Sciatic nerve (tissue), 2 donors: ENCODE measurements around the gene UBQLN4. TPM values are rescaled to one million over a fixed set of nuclear protein-coding genes. Genes with fewer than 3 reads are reported as not detected.
"Not testable (repeated sequence)": the region's sequence is repeated elsewhere in the genome, so short reads cannot be mapped to it uniquely, and the experiment has no call there.

ENCODE experiments used
- ATAC-seq: fragments of 200-7000 bp; cut with Tn5 transposase; one replicate; pipeline ENCODE4 v1.9.1; 2020; ENCODE audit warnings: mild to moderate bottlenecking, moderate library complexity
- DNase-seq: peaks from one replicate; pipeline ENCODE4 v3.0.0-alpha.2; 2020; ENCODE audit warnings: low spot score
- intact Hi-C: fragments of 100-400 bp; cut with DNase I; formaldehyde crosslinking; loops from one replicate; pipeline ENCODE4 v1.14.2; 2022
- total RNA-seq: library from RNA; stranded (reverse); fragmentation: NEBNext Ultra II Directional; extraction: Animal tissue kit (Norgen Biotek cat#: 25700); gene quantifications from one replicate; pipeline ENCODE4 v1.2.1, GENCODE V29; 2021
- donor health status: DM: no; HTN: no; CAD: no.
- donor health status: DM: no; HTN: no; CAD: no.

Gene UBQLN4
- total RNA-seq, 1 donor from 2014 or later, result 37.6 TPM

DNA sequence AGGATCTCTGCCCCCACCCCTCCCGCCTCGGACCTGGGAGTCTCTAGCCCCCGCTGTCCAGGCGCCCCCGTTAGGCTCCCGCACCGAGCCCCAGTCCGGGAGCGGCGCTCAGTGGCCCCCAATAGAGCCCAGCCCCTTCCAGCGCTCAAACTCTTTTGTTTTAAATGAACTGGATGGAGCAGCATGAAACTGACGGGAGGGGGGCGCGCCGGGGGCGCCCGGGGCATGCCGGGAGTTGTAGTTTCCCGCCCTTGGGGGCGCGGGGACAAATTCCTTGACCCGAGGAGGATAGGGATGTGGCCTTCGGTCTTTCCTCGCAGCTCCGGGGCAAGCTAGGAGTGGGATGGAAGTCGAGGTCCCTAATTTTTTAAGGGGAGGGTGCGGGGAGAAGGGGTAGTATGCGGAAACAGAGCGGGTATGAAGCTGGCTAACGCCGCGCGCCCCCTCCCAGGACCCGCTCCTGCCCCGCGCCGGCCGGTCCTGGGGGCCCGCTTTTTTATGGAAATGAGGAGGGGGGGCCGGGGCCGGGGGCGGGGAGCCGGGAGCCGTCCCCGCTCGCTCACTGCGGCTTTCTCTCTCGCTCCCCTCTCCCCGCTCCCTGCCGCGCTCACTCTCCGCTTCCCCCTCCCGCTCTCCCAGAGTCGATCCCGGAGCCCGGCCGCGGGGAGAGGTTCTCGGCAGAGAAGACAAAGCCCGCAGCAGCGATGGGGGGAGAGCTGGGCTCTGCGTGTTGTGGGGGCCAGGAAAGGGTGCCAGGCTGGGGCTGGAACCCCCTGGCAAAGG lies 28.9 kb upstream of the UBQLN4 start, which contains the start of gene MEX3A:
Gene MEX3A, minus strand, starts transcription at position 157 of the 783 bp plus-strand sequence. CDS start 467 bp downstream, outside the sequence.
- DNase-seq (peak; percentile 85), ATAC-seq (peak; percentile 86)
- intact Hi-C loops, result no loop called here

DNA sequence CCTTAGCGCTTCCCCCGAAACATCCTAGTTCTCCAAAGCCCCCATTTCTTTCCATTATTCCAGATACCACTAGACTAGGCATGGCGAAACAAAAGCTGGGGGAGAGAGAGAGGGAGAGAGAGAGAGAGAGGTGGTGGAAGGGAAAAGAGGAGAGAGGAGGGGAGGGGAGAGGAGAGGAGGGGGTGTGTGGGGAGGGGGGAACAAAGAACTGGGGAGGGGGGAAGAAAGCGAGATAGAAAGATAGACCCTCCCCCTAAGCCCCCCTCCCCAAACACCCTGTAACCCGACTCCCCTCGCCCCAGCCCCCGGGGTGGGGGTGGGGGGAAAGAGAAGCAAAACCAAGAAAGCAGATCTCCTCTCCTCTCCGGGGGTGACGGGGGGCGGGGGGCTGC lies 28.3 kb upstream of the UBQLN4 start:
- intact Hi-C loops, result no loop called here
- DNase-seq, result no peak
- ATAC-seq, result no peak

DNA sequence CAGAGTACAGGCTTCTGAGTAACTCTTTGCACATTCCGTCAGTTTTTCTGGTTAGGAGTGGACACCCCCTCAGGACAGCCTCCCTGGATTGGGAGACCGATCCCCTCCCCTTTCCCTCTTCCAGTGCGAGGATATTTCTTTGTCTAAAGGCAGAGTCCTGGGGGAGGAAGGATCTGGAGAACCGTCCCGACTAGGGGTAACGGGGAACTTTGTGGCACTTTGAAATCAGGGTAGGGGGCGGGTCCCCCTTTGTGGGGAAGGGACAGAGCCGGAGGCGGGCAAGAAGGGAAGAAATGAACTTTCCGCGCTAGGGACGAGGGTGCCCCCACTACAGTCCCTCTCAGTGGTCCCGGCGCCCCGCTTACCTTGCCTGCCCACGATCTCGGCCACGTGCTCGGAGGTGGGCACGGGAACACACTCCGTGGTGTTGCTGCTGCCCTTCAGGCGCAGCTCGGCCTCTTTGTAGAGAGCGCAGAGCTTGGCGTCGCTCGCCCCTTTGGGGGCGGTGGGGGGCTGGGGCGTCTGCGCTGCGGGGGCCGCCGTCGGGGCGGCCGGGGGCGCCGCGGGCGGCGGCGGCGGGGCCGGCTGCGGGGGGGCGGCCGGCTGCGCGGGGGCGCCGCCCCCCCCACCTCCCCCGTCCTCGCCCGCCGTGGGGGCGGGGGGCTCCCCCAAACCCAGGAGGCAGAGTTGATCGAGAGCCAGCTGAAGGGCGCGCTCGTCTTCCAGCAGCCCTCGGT lies 27.8 kb upstream of the UBQLN4 start:
- intact Hi-C loops, result no loop called here
- ATAC-seq, result no peak
- no peak for DNase-seq

DNA sequence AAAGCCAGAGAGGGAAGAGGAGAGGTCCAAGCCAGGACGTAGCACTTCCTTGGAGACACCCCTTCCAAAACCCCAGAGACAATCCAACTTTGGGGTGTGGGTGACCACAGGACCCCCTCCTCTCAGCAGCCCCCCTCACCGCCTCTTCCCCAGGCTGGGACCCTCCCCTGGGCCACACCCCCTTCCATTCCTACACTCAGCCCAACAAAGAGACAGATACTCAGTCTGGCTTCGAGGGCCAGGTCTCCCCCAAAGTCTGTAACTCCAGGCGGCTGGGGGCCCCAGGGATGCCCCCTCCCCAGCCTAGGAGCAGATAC lies 27.2 kb upstream of the UBQLN4 start:
- ATAC-seq, result no peak
- intact Hi-C loops, result no loop called here
- DNase-seq, result no peak

DNA sequence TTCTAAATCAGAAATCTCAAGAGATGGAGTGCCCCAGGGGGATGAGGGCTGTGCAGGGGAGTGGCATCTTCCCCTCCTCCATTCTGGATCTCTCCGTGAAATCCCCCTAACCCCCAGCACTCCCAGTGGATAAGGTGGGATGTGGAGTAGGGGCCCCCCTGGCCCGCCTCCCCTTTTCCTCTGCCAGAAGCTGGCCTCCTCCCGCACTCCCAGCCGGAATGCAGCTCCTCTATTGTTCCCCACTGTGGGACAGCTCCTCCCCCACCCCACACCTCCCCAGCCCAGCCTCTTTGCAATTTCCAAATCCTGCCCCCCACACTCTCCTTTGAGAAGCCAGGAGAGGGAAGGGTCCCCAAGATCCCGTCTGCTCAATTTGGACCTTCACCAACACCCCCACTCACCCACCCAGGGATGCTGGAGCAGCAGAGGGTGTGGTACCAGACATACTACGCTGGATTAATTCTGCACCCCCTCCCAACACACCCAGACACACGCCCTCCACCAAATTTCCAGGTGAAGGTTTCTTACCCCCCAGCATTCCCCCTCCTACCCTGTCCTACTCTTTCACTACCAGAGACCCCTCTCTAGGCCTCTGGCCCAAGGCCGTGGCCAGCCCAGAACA lies 26.8 kb upstream of the UBQLN4 start:
- ATAC-seq (no peak), DNase-seq (no peak)
- intact Hi-C loops, result no loop called here

DNA sequence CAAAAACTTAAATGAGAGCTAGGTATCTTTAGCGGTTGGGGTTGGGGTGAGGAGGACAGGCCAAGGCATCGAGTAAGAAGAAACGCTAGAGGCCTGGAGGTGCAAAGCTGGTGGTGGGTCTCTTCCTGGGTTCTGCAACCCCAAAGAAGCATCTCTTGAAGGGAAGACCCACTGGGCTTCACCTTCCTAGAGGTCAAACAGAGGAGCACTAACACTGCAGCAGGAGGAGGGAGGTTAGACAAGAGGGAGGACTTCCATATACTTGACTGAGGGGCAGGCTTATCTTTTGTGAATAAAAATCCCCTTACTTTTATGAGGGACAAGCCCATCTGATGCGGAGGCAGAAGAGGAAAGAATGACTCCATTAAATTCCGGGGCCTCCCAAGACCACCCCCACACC lies 26.2 kb upstream of the UBQLN4 start:
- intact Hi-C loops, result no loop called here
- ATAC-seq (no peak), DNase-seq (no peak)

DNA sequence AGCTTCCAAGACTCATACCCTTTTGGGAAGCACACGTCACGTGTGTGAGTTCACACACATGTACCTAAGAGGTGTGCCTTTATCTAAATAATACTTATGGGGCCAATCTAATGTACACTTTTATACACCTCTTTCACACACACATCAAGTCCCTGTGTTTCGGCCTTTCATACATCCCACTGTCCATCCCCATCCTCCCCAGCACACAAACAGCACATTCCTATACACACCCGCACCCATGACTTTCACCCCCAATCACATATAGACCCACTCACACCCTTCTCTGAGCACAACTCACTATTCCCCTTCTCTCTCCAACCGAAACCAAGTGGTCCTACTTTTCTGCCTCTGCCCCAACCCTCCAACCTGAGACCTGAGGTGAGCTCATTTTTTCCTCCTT lies 25.1 kb upstream of the UBQLN4 start:
- ATAC-seq, result no peak

DNA sequence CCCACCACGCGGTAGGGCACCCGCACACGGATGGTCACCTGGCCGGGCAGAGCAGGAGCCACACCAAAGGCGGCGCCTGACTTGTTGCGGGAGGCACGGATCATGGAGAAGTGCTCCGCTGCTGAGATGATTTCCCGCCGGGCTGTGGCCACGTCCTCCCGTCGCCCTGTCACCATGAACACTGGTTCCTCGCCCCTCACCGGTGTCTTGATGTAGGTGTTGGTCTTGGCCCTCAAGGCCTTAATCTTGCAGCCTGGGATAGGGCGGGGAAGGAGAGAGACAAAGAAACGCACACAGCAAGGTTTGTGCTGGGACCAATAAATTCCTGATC lies 23.8 kb upstream of the UBQLN4 start:
- ATAC-seq, result peak; percentile 12
- no peak for DNase-seq
- intact Hi-C loops, result no loop called here

More for the DNA sequence above, 25.1 kb upstream of the UBQLN4 start:
- DNase-seq, result no peak
- intact Hi-C loops, result no loop called here

DNA sequence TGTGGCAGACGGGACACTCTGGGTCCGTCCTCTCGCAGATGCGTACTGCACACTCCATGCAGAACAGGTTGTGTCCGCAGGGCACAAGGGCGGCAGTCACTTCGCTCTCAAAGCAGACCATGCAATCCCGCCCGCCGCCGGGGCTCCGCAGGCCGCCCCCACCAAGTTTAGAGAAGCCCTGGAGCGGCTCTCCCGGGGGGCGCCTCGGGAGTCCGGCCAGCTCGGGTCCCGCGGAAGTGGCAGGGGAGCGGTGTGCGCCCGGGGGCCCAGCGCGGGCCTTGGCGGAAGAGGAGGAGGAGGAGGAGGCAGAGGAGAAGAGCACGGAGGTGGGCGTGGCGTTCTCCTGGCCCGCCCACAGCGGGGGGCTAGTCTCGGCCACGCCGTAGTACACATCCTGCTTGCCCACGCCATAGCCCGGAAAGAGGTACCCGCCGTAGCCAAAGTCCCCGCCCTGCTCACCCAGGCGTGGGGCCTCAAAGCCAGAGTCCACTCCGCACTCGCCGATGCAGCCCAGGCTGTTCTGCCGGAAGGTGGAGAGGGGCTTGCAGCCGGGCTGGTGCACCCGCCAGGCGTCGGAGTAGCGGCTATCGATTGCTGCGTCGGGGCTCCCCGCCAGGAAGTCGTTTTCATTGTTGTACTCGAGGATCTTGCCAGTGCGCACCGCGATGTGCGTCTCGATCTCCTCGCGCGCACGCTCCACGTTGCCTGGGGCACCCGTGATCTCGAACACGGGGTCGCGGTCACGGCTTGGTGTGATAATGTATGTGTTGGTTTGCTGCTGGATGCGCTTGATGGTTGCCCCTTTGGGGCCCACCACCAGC lies 23.2 kb upstream of the UBQLN4 start:
- peak; percentile 91 for ATAC-seq
- DNase-seq, result peak; percentile 82

DNA sequence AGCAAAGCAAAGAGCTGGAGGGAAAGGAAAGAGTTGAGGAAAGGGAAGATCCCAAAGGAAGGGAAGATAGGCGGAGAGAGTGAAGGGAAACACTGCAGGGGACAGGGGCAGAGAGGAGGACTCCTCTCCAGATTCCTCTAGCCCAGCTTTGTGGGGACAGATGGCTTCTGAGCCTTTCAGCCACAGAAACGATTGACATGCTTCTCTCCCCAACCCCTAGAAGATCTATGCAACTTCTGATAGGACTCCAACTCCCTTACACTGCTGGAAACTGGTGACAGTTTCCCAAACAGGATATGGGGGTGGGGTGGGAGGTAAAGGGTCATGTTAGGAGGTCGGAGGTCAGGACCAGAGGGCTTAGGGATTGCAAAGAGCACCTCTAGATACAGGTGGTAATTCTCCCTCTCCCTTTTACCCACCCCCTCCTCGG lies 22.2 kb upstream of the UBQLN4 start:
- ATAC-seq (no peak), DNase-seq (no peak)
- intact Hi-C loops, result no loop called here

More for the DNA sequence above, 23.2 kb upstream of the UBQLN4 start:
- intact Hi-C loops, result no loop called here

DNA sequence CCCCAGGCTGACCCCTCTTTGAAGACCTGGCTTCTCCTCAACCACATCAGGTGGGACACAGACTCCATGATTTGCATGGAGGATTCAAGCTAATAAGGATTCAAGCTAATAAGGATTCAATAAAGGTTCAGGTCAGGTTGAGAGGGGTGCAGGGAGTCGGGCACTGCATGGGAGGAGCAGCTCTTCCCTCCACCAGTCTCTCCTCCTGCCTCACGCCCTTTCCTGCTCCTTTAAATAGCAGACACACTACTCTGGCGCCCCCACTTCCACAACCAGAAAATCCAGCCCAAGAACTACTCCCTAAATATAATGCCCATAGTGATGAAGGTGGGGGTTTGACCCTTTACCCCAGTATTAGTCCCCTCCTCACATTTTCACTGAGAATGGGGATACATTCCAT lies 21.6 kb upstream of the UBQLN4 start:
- no peak for DNase-seq
- no peak for ATAC-seq
- intact Hi-C loops, result no loop called here

DNA sequence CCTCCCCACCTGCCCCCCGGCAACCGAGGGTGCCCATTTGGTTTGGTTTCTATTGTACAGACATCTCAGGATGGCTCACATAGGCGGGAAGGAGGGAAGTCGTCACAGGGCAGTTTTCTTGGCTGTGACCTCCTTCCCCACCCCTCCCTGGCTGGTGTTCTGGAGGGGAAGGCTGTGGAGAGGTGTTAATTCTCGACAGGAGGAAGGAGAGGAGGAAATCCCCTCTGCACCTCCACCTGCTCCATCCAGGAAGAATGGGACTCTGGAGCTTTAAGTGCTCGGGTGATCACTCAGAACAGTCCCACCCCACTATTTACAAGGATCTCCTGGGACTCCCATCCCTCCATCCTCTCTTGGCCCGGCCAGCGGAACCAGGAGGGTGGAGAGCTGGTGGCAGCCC lies 21.1 kb upstream of the UBQLN4 start:
- ATAC-seq, result no peak
- intact Hi-C loops, result no loop called here
- no peak for DNase-seq

DNA sequence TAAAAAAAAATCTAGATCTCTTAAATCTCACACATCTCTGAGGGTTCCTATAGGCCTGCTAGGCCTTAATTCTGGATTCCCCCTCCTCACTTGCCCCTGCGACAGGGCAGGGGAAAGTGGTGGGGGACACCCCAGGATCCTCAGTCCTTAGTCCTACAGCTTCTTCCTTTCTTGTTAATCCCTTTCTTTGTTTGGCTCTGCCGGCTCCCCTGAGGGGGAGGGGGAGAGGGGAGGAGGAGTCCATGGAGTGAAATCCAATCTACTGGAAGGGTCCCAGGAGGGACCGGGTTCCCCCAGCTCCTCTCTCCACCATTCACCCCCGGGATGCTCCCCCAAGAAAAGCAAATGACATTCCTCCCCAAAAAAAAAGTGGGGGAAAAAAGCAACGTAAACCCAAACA lies 20.1 kb upstream of the UBQLN4 start:
- DNase-seq (no peak), ATAC-seq (no peak)
- intact Hi-C loops, result no loop called here

DNA sequence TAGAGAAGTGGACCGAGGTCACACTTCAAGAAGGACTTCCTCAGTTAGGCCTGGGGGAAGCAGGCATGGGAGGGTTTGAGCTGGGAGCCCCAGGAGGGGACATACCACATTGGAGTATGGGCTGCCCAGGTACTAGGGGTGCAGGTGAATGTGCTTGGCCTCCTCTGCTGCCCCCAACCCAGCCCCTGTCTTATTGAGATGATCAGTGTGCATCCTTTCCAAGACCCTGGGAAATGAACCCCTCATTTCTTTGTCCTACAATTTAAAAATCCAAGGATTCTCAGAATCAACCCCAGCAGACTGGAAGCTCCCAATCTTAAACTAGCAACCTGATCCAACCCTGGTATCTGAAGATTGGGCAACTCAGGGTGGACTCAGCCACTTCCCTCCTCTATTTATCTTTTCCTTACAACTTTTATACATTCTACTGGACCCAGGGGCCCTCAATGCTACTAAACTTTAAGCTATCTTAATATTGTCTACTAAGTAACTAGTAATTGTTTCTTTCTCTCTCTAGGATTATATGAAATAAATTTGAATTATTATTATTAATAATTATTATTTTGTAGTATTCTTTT lies 19.6 kb upstream of the UBQLN4 start:
- DNase-seq, result no peak
- intact Hi-C loops, result no loop called here
- ATAC-seq, result no peak

DNA sequence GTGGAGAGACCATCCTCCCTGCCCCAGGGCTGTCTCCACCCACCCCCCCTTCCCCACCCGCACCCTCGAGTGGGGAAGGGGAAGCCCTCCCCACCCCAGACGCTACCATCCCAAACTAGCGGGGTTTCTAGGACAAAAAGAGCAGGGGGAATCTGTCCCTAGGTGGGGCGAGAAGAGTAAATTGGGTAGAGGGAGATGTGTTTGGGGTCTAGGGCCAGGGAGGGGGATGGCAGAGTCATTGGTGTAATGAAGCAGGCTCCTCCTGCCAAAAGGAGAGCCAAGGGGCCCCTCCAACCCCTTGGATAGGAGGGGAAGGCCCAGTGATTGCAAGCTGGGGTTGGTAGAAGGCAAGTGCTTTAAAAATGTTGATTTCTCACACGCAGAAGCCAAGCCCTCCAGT lies 18.7 kb upstream of the UBQLN4 start:
- intact Hi-C loops, result no loop called here
- ATAC-seq (no peak), DNase-seq (no peak)

DNA sequence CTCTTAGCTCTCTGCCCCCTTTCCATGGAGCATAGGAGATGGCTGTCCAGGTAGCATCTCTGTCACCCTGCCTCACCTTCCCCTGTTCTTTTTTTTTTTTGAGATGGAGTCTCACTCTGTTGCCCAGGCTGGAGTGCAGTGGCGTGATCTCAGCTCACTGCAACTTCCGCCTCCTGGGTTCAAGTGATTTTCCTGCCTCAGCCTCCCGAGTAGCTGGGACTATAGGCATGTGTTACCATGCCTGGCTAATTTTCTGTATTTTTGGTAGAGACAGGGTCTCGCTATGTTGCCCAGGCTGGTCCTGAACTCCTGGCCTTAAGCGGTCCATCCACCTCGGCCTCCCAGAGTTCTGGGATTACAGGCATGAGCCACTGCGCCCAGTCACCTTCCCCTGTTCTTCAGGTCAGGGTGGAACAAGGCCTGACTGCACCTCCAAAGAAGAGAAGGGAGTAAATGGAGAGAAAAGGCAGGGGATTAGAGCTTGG lies 17.8 kb upstream of the UBQLN4 start:
- ATAC-seq, DNase-seq, intact Hi-C loops: not testable (repeated sequence)

DNA sequence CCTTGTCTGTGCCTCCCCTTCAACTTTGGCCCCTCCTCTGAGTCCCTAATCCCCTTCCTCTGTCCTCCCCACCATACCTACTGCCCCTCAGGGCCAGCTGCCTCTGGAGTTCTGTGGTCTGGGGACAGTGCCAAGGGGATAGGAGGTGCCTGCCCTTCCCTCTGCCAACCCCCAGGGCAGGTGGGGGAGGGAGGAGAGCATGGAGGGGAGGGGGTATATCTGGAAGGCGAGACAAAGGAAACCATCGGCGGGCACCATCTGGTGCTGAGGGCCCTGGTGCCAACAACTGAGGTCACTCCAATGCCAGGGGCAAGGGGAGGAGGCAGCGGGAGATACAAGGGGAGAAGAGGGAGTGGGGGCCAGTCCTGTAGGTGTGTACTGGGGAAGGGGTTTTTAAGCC lies 16.9 kb upstream of the UBQLN4 start:
- intact Hi-C loops, result no loop called here
- ATAC-seq, result no peak
- DNase-seq, result no peak

DNA sequence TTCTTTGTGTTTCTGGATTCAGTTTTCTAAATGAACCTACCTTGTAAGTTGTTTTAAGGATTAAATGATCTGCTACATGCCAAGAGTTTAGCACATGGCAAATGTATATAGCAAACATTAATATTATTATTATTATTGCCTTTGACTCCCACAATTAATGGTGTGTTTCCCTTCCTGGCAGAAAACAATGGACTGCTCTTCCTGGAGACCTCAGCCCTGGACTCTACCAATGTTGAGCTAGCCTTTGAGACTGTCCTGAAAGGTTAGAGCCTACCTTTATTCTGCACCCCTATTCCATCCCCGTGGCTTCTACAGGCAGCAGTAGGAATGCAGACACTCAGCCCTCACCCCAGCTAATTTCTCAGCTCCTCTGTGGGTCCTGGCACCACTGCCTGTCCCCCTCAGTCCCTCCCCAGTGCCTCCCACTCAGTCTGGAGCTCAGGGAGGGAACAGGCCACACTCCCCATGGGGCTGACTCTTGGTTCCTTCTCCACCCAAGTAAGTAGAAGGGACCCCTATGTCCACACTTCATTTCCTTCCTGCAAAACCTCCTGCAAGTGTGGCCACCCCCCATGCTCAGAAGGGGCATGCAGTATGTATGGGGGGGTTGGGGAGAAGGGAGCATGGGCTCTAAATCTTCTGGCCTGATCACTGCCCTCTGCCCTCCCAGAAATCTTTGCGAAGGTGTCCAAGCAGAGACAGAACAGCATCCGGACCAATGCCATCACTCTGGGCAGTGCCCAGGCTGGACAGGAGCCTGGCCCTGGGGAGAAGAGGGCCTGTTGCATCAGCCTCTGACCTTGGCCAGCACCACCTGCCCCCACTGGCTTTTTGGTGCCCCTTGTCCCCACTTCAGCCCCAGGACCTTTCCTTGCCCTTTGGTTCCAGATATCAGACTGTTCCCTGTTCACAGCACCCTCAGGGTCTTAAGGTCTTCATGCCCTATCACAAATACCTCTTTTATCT lies 16.2 kb upstream of the UBQLN4 start:
- DNase-seq, result no peak
- intact Hi-C loops, result no loop called here
- ATAC-seq, result no peak
